Esophagus squamous epithelium (tissue), 5 donors: ENCODE data around the gene MAP4K4. TPM values are rescaled to one million over a fixed set of nuclear protein-coding genes. Genes with fewer than 3 reads are reported as not detected.
"Not testable (repeated sequence)": the region's sequence is repeated elsewhere in the genome, so short reads cannot be mapped to it uniquely, and the experiment has no call there.

Source experiments
- DNase-seq: peaks from one replicate; lab custom pipeline; 2025; lab: John Stamatoyannopoulos, UW
- H3K27ac ChIP-seq, 4 donors: fragments of 200-600 bp; sonication (generic); one replicate each; pipeline ENCODE4 v1.5.1; 2016 to 2019; ENCODE audit warnings: mild to moderate bottlenecking in 1 of 4
- H3K27me3 ChIP-seq, 4 donors: fragments of 200-600 bp; sonication (generic); 1 replicate in 3 of 4; 2 replicates in 1 of 4; pipeline versions ENCODE4 v1.5.1 to v1.6.0; 2017 to 2021; ENCODE audit warnings: antibody characterized with exemption in 1 of 4
- H3K36me3 ChIP-seq, 3 donors: fragments of 200-600 bp; sonication (generic); one replicate each; pipeline ENCODE4 v1.5.1; 2016 to 2019
- H3K4me1 ChIP-seq, 3 donors: fragments of 200-600 bp; sonication (generic); one replicate each; pipeline ENCODE4 v1.5.1; 2017 to 2019
- H3K4me3 ChIP-seq, 4 donors: fragments of 200-600 bp; sonication (generic); 1 replicate in 3 of 4; 2 replicates in 1 of 4; pipeline ENCODE4 v1.5.1; 2016 to 2019; ENCODE audit warnings: mild to moderate bottlenecking in 2 of 4, moderate library complexity in 1 of 4
- H3K9me3 ChIP-seq, 3 donors: fragments of 200-600 bp; sonication (generic); one replicate each; pipeline ENCODE4 v1.5.1; 2016 to 2019
- CTCF ChIP-seq, 6 experiments: fragments of 450-650 bp in 4 of 6; fragments of 200-600 bp in 2 of 6; sonication (generic) in 2 of 6; IDR thresholded peaks; one replicate each; pipeline ENCODE4 v1.5.1; 2016 to 2019; ENCODE audit warnings: antibody characterized with exemption in 6 of 6, mild to moderate bottlenecking in 4 of 6, moderate library complexity in 4 of 6
- POLR2A ChIP-seq, 4 donors: fragments of 450-650 bp; IDR thresholded peaks; one replicate each; pipeline ENCODE4 v1.6.1; 2017; ENCODE audit warnings: antibody characterized with exemption in 4 of 4, mild to moderate bottlenecking in 4 of 4, moderate library complexity in 3 of 4
- WGBS, 2 donors: methylation state at CpG; one replicate each; pipeline ENCODE4 v1.1.5; 2018; 5-methylcytosine and 5-hydroxymethylcytosine counted together
- intact Hi-C: fragments of 100-400 bp; cut with DNase I; formaldehyde crosslinking; loops from one replicate; pipeline ENCODE4 v1.15.0; 2022
- total RNA-seq, 4 donors: library from RNA; depleted of rRNA; stranded (reverse); fragments of >200 nt; gene quantifications; one replicate each; pipeline ENCODE4 v1.1.0, GENCODE V29; 2016
- donor health status: DM: yes; HTN: yes; CAD: no.

Gene MAP4K4
- total RNA-seq, 4 donors from 2014 or later = 46.0 to 121 (median 53.9) TPM

DNA sequence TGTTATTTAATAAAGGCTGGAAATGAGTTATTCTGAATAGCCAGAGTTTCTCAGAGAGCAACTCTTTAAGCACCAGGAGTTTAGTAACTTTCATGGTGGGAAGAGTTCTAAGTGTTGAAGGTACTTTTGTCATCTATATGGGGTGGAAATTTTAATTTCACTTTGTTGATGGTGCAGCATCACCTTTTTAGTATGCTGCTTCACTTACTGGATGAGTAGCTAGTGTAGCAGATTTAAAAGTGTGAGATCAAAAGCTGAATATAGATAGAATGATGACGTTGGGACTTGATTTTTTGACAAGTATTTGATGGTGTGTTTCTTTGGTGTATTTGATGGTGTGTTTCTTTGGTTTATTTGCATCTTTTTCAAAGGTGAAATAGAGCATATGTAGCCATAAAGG, 47.3 kb downstream of the MAP4K4 start:
- Histone ChIP-seq H3K36me3 (no peaks in the 10 kb centered on the region), H3K9me3 (no peaks in the 10 kb centered on the region), H3K27ac (no peak overlapping the region), H3K4me3 (no peak overlapping the region), H3K27me3 (no peaks in the 10 kb centered on the region), H3K4me1 (peaks cover 18 to 65% (median 43%) of the 10 kb centered on the region in 3 donors)
- intact Hi-C loops = no loop called here
- DNase-seq = no peak
- TF ChIP-seq CTCF (IDR thresholded peaks at IDR 0.05) (no peak), POLR2A (IDR thresholded peaks at IDR 0.05) (no peak)
- WGBS, 2 donors = 59 to 72% methylated on average over 1 of the region's 1 CpG

- Histone ChIP-seq H3K27ac (peak overlapping the region in 2 of 4 donors; percentile 11 to 35), H3K4me3 (no peak overlapping the region), H3K4me1 (peaks cover 19 to 64% (median 48%) of the 10 kb centered on the region in 3 donors), H3K9me3 (no peaks in the 10 kb centered on the region), H3K36me3 (no peaks in the 10 kb centered on the region), H3K27me3 (no peaks in the 10 kb centered on the region)
- 57 to 80% methylated on average over 4 of the region's 4 CpGs for WGBS, 2 donors
- intact Hi-C loops = no loop called here
- DNase-seq = no peak
- TF ChIP-seq CTCF (IDR thresholded peaks at IDR 0.05) (no peak), POLR2A (IDR thresholded peaks at IDR 0.05) (no peak)
Measured at GRCh38 chr2:101745711-101746694, 48.5 kb downstream of the MAP4K4 start.

GRCh38 chr2:101748000-101748399, 50.5 kb downstream of the MAP4K4 start:
- Histone ChIP-seq H3K27me3 (no peaks in the 10 kb centered on the region), H3K27ac (no peak overlapping the region), H3K4me1 (peaks cover 13 to 65% (median 44%) of the 10 kb centered on the region in 3 donors), H3K9me3 (no peaks in the 10 kb centered on the region), H3K4me3 (no peak overlapping the region), H3K36me3 (no peaks in the 10 kb centered on the region)
- TF ChIP-seq POLR2A (IDR thresholded peaks at IDR 0.05) = no peak
- TF ChIP-seq CTCF (IDR thresholded peaks at IDR 0.05) = no peak
- WGBS, 2 donors = 31 to 56% methylated on average over 1 of the region's 1 CpG
- DNase-seq = no peak
- intact Hi-C loops = no loop called here

- H3K4me3 ChIP-seq, intact Hi-C loops, H3K36me3 ChIP-seq, H3K27me3 ChIP-seq, H3K27ac ChIP-seq, DNase-seq, H3K9me3 ChIP-seq: not testable (repeated sequence)
- WGBS, 2 donors = 78 to 82% methylated on average over 4 of the region's 4 CpGs
- H3K4me1 ChIP-seq = peaks cover 10 to 65% (median 43%) of the 10 kb centered on the region in 3 donors
Measured at GRCh38 chr2:101748462-101748861, 51.0 kb downstream of the MAP4K4 start.

DNA sequence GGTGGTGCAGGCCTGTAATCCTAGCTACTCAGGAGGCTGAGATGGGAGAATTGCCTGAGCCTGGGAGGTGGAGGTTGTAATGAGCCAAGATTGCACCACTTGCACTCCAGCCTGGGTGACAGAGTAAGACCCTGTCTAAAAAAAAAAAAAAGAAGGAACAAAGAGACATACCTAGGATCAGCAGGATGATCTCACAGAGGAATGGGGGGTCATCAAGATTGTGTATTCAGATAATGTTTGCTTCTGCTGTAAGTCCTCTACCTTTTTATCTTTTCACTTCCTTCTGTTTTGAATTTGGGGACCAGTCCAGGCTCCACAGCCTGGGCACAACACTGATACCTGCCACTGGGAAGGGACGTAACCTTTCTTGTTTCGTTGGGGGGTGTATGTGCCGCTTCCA, 53.2 kb downstream of the MAP4K4 start:
- TF ChIP-seq CTCF (IDR thresholded peaks at IDR 0.05) (no peak), POLR2A (IDR thresholded peaks at IDR 0.05) (no peak)
- WGBS, 2 donors = 73 to 90% methylated on average over 3 of the region's 3 CpGs
- H3K9me3 ChIP-seq = no peaks in the 10 kb centered on the region
- peaks cover 17 to 78% (median 45%) of the 10 kb centered on the region in 3 donors for H3K4me1 ChIP-seq
- no peaks in the 10 kb centered on the region for H3K36me3 ChIP-seq
- H3K27ac ChIP-seq = no peak overlapping the region
- intact Hi-C loops = no loop called here
- no peak overlapping the region for H3K4me3 ChIP-seq
- no peaks in the 10 kb centered on the region for H3K27me3 ChIP-seq
- DNase-seq = no peak
